NCI-H2081 treated with DMSO at 0.1 percent for 48 hours (cell line): ENCODE data around the gene MAP4K4.
"Not testable (repeated sequence)": the region's sequence is repeated elsewhere in the genome, so short reads cannot be mapped to it uniquely, and the experiment has no call there.

Source experiments
- DNase-seq: peaks from one replicate; lab custom pipeline; 2025; lab: John Stamatoyannopoulos, UW

MAP4K4 gene

GRCh38 chr2:101768556-101769220, 71.2 kb downstream of the MAP4K4 start:
- no peak for DNase-seq

DNA sequence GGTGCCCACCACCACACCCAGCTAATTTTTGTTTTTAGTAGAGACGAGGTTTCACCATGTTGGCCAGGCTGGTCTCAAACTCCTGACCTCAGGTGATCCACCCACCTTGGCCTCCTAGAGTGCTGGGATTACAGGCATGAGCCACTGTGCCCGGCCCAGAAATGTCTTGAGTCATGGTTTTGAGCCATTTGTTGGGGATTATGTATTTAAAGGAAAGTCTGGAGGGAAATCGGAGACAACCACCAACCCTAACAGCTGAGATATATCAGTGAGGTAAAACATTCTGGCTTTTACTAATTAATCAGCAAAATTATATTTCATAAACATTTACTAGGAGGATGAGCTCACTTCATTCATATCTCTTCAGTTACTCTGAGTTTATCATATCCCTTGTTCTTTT, 72.2 kb downstream of the MAP4K4 start:
- not testable (repeated sequence) for DNase-seq

DNA sequence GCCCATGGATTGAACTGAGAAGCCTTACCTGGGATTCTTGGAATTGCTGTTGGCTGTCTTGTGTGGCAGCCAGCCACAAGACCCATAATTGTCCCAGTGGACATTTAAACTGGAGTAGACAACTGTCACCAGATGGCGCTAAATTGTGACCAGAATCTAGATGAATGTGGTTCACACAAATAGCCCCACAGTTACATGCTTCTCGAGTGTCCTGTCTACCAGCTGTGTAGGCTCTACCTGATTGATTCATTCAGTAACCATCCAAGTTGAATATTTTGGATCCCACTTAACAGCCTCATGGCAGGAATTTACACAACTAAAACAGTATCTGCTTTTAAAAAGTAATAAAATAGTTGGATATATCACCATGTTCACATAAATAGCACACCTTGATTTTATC, 73.2 kb downstream of the MAP4K4 start:
- DNase-seq = no peak

GRCh38 chr2:101771227-101771902, 73.9 kb downstream of the MAP4K4 start:
- no peak for DNase-seq

DNA sequence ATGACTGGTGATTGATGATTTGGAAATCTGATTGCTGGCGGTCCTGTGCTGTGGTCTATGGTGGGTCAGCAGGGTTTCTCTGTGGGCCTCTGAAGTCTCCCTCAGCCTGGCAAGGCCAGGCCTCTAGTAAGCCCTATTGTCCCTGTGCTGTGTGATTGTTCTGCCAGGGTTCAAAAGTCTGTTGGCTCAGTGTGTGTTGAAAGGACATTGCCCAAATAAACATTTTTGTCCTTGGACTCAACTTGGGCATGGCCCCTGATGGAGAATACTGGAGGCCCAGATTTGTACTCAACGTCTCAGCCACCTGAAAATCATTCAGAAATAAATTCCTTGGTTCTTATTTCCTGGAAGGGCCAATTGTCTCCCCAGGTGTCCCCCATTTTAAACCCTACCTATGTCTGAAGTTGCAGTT, 74.4 kb downstream of the MAP4K4 start:
- DNase-seq = no peak

- DNase-seq = no peak
Measured at GRCh38 chr2:101773137-101773536, 75.6 kb downstream of the MAP4K4 start.

GRCh38 chr2:101773961-101774360, 76.5 kb downstream of the MAP4K4 start:
- DNase-seq = not testable (repeated sequence)

- DNase-seq = no peak
Measured at GRCh38 chr2:101775092-101775491, 77.6 kb downstream of the MAP4K4 start.

GRCh38 chr2:101775636-101776035, 78.1 kb downstream of the MAP4K4 start:
- no peak for DNase-seq

GRCh38 chr2:101776172-101777043, 78.9 kb downstream of the MAP4K4 start:
- DNase-seq = peak; percentile 20

GRCh38 chr2:101777337-101777736, 79.8 kb downstream of the MAP4K4 start:
- DNase-seq = no peak

GRCh38 chr2:101778102-101778501, 80.6 kb downstream of the MAP4K4 start:
- no peak for DNase-seq

- no peak for DNase-seq
Measured at GRCh38 chr2:101779190-101779589, 81.7 kb downstream of the MAP4K4 start.

DNA sequence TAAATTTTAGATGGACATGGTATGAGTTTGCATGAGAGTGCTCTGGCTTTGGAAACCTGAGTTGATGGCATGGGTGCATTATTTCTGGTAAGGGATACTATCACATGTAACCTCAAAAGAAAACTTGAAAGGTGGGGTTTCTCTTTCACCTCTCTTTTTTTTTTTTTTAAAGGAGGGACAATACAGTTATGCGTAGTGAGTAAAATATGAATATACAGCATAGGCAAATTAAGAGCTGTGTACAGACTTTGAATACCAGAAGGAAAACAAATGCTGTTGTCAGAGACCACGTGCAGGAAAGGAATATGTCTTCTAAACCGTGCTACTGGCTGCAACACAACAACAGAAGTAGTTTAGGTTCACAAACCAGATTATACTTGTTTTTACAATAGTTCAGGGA, 82.1 kb downstream of the MAP4K4 start:
- DNase-seq = no peak

GRCh38 chr2:101781326-101781725, 83.8 kb downstream of the MAP4K4 start:
- DNase-seq = no peak

DNA sequence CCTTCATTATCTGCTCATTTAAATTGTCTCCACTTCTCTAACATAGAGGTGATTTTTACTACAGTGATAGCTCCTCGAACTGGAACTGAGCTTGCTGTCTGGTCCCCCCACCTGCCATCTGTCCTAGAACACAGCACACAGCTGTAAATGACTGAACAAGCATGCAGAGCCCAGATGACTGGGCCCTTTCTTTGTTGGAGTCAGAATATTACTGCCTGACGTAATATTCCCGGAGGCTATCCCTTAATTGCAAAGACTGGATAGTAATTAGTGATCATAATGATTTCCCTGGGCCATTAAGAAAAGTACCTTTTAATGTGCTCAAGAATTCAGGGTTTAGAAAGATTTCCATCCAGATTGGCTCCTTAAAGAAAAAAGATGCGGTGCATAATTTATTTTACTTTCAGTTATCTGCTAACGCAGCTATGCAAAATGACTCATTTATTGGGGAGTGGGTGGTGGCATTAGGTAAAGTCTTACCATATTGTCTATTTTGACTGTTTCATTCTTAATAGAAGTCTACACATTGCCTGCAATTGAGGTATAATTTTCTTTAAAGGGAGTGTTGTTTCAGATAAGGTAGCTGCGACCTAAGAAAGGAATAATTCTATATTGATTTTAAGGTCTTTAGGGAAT, 84.4 kb downstream of the MAP4K4 start:
- no peak for DNase-seq

GRCh38 chr2:101782427-101782792, 84.9 kb downstream of the MAP4K4 start:
- no peak for DNase-seq

GRCh38 chr2:101787097-101787496, 89.6 kb downstream of the MAP4K4 start:
- no peak for DNase-seq

DNA sequence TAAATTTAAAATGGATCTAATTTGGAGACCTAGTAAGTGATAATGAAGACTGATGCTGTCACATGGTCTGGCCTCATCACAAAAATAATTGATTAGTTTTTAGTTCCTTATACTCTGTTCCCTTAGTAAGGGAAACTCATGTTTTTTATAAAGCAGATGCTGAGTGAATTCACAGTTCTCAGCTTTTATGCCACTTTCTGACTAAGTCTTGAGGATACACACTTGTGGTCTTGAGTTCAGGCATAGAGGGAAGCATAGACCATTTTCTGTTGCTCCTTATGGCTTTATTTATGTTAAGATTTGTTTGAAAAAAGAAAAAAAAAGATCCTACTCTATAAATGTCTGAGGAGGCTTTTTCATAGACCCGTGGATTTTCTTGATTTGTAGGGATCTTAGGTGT, 91.1 kb downstream of the MAP4K4 start:
- no peak for DNase-seq

DNA sequence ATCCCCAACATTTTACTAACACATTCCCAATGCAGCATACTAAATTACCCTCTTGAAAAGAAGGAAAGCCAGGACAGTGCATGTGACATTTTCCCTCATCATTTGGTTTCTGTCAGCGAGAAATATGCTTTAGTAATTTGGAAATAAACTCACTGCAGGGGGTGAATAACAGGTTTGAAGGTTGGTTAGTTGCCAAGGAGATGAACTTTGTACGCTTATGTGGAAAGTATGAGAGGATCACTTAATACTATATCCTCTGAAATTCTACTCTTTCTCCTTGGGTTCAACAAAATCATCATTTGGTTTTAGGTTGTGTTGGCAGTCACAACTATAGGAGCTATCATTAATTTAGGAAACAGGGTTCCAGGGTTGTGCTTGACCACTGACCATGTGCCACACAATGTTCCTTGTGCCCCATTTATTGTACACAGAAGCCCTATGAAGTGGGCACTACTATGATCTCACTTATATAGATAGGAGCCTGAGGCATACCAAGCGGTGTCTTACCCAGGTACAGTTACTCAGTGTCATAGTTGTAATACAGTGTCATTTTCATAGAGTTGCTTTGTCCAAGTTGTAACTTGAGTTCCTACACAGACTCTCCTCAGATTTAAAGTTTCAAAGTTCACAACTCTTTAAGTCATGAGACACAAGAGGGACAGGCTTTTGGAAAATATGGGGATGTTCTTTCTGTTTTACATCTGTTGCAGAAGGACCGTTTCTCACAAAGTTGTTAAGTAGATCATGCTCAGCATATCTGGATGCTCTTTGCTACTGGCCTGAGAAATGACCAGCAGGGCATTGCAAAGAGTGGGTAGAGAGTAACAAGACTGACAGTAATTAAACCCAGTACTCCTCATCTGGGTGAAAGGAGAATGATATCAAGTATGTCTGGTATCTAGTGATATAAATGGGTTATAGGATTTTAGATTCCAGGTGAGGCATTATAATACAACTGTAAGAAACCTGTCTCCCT, 91.8 kb downstream of the MAP4K4 start:
- DNase-seq = no peak

- no peak for DNase-seq
Measured at GRCh38 chr2:101790416-101790815, 92.9 kb downstream of the MAP4K4 start.
